ENCODE data around the gene SNAPC2.
"Not testable (repeated sequence)": the region's sequence is repeated elsewhere in the genome, so short reads cannot be mapped to it uniquely, and the experiment has no call there.

The SNAPC2 gene

DNA sequence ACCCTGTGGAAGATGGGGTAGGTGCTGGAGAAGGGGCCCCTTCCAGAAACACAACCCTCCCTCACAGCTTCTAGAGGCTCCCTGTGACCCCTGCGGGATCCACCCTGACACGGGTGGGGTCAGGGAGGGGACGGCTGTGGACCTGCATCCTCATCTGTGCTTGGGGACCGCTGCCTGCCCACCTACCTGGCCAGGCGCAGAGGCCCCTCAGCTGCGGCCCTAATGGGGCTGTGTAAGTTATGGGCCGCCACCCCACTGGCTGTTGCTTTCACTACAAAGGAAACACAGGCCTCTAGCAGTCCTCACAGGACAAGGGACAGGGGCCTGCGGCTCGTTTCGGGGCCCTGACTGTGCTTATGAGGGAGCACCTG lies 12.8 kb downstream of the SNAPC2 start:
- DNase-seq (ENCODE audit: low read depth, low spot score): no peak

DNA sequence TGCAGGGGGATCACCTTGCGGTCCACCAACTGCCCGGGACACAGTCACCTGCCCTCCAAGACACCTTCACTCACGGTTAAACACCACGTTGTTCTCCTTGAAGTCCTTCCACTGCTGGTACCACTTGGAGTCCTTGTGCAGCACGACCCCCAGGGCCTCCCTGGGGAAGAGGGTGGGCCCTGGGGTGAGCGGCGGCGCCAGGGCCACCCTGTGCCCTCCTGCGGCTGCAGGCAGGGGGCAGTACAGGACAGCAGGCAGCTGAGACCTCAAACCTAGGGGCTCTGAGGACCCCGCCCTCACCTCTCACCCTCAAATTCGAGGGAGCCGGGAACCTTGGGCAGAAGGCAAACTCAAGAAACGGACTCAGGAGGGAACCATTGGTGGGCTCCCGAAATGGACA lies 13.3 kb downstream of the SNAPC2 start:
- no peak for DNase-seq (ENCODE audit: low read depth, low spot score)

GRCh38 chr19:7933828-7934725 lies 13.9 kb downstream of the SNAPC2 start:
- DNase-seq (ENCODE audit: low read depth, low spot score): no peak

DNA sequence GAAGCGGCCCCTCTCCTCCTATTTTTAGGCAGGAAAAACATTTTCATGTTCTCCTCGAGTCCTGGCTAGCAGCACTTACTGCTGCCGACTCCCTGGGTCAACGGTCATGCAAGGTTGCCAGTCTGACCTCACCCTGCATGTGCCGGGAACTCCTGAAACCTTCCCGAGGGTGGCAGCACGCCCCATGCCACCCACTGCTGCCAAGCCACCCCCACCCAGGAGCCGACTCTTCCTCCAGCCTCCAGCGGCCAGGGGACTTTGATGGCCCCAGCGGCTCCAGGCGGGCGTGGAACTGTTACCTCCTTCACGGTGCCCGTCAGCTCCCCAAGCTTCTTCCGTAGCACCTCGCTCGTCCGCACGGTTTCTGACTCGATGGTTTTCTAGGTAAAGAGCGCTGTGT lies 14.6 kb downstream of the SNAPC2 start:
- DNase-seq (ENCODE audit: low read depth, low spot score): no peak

DNA sequence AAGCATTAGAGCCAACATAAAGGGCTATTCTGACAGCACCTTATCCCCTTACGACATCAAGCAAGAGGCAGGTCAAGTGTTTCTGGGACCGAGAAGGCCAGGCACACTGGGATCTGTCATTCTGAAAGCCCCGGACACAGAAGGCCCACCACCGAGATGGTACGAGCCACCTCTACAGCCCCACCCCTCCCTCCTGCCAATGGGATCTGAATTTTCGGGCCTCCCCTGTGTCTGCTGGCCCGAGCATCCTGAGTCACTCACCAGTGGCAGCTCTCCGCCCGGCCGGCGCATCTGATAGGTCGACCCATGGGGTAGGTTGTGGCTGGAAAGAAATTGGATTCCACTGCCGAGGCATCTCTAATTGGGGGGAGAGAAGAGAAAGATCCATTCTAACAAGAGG lies 20.7 kb downstream of the SNAPC2 start:
- no peak for DNase-seq (ENCODE audit: low read depth, low spot score)

DNA sequence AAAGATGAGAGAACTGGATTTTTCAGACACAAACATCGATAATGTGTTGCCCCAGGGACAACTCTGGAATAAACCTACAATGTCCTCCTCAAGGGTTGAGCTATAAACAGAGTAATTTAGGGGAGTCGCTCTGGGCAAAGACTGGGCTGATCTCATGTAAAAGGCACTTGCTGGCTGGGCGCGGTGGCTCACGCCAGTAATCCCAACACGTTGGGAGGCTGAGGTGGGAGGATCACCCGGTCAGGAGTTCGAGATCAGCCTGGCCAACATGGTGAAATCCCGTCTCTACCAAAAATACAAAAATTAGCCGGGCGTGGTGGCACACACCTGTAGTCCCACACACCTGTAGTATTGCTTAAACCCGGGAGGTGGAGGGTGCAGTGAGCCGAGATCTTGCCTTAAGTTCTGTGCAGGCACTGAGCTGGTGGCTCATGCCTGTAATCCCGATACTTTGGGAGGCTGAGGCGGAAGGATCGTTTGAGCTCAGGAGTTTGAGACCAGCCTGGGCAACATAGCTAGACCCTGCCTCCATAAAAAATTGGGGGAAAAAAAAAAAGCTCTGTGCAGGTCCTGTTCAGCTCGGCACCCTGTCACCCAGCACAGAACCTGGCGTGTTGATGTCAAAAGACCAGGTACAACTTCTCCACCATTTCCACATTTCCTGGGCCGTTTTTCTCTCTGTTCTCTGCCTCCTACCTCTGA lies 21.9 kb downstream of the SNAPC2 start:
- no peak for DNase-seq (ENCODE audit: low read depth, low spot score)

GRCh38 chr19:7942981-7943443 lies 22.9 kb downstream of the SNAPC2 start:
- no peak for DNase-seq (ENCODE audit: low read depth, low spot score)

DNA sequence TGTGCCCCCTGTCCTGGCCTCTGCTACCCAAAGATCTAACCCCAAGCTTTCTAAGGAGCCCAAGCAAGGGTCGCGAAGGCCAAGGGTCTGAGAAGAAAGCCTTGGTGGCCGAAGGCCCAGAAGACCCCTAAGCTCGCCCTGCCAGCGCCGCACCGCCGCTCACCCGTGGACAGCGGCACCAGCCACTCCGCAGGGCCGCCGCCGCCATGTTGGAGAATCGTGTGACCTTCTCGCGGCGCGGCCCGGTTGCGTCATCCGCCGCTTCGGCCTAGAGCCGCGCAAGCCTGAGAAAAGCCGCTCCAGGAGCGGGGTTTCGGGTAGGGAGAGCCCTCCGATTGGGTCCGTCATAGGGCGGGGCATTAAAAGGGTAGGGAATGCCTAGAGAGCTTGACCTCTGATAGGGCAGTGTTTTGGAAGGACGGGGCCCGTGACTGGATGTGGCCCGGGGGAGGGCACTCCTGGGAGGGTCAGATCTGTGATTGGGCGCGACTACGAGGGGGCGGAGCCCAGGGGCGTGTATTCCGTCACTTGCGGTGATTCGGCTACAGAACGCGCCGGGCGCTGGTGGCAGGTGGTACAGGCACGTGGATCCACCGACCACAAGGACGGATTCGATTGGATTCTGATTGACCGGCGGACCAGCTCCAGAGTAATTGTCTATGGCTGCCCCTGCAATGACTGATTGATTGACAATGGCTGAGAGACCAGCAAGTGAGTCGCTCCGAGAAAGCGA lies 23.5 kb downstream of the SNAPC2 start, which contains the start of gene TIMM44:
TSS of gene TIMM44 (minus strand) at position 223 of the 733 bp plus-strand sequence. CDS start at position 208, 15 bp downstream.
- peak; percentile 97 for DNase-seq (ENCODE audit: low read depth, low spot score)

GRCh38 chr19:7944177-7944761 lies 24.1 kb downstream of the SNAPC2 start:
- DNase-seq (ENCODE audit: low read depth, low spot score): peak; percentile 72

DNA sequence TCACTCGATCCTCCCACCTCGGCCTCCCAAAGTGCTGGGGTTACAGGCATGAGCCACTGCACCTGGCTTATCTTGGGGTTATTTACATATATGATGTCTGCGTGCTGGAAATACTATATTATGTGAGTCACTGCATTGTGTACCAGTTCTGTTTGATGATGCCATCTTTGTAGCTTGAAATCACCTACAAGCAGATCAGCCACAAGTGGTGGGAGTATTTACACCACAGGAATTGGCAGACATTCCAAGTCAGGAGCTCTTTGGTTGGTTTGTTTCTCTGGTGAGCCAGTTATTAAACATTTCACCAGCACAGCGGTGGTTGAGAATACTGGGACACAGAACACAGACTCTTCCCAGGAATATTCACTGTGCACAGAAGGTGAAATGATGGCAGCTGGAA lies 27.8 kb downstream of the SNAPC2 start:
- DNase-seq (ENCODE audit: low read depth, low spot score): no peak

GRCh38 chr19:7953060-7953459 lies 32.9 kb downstream of the SNAPC2 start:
- DNase-seq (ENCODE audit: low read depth, low spot score): no peak

DNA sequence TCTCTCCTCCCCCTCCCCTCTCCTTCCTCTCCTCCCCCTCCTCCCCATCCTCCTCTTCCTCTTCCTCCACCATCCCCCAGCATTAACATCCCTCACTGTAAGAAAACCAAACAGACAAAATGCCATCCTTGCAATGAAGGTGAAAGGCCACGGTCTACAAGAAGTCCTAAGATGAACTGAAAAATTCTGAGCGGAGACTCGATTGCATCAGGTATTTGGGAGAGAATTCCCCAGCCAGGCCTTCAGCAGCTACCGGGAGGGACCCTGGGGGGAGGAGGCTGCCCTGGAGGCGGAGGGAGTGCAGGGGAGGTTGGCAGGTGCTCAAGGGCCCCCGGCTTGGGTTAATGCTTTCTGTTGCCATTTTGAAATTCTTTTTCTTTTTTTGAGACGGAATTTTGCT lies 33.4 kb downstream of the SNAPC2 start:
- no peak for DNase-seq (ENCODE audit: low read depth, low spot score)

DNA sequence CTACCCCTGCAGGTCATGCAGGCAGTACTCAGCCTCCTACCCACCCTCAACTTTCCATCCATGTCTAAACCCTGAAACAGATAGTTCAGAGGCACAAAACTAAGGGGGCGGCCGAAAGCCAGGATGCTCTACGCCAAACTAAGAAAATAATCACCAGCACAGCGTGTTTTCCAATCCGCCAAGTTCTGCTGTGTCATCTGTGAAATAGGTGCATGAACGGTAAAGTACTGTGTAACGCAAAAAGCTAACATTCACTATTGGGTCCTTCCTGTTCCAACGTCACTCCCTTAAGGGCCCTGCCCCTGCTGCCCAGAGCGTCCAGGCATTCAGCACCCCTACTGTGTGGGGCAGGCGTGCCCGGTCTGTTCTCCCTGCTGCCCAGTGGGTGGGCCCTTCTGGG lies 35.6 kb downstream of the SNAPC2 start:
- no peak for DNase-seq (ENCODE audit: low read depth, low spot score)

DNA sequence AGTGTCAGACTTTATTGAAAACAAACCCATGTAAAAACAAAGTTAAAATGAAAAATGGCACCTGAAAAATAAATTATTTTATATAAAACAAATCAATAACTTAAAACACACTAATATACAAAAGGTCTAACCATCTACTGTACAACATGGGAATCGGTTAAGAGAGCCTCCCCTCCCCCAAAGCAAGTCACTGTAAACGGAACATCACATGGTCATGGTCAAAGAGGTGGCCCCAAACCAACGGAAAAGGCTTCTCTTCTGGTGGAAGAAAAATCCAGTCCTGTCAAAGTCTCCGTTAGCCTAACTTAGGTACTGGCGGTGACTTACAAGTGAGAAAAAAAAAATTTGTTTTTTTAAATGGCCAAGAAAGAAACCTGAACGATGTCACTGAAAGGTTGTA lies 39.1 kb downstream of the SNAPC2 start:
- no peak for DNase-seq (ENCODE audit: low read depth, low spot score)

GRCh38 chr19:7961082-7961481 lies 40.9 kb downstream of the SNAPC2 start:
- not testable (repeated sequence) for DNase-seq (ENCODE audit: low read depth, low spot score)

DNA sequence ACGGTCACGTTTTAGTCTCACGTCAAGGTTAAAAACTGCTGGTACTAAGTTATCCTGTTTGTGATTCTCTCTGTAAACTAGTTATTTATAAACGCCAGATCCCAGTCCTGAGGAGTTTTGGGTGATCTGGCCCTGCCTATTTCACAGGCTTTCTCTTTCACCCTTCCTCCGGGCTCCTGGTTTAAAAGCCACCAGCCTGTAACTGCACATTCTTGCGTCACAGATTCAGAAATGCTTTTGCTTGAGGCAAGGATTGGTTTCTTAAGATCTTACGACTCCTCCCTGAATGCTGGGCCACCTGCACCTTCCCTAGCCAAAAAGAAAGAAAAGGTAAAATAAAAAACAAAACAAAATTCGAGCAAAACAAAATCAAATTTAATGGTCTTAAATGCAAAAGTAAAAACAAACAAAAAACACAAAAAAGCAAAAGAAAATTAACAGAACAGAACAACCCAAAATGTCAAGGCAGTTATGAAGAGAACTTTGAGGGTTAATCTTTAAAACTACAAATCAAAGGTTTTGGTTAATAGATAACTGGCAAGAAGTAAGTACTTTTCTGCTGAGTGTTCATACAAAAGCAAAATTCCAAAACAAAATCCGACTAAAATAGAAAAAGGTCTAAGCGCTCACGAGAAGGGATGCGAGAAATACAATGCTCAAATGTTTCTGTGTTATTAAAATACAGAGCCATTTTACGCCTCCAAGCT lies 41.9 kb downstream of the SNAPC2 start:
- DNase-seq (ENCODE audit: low read depth, low spot score): no peak

DNA sequence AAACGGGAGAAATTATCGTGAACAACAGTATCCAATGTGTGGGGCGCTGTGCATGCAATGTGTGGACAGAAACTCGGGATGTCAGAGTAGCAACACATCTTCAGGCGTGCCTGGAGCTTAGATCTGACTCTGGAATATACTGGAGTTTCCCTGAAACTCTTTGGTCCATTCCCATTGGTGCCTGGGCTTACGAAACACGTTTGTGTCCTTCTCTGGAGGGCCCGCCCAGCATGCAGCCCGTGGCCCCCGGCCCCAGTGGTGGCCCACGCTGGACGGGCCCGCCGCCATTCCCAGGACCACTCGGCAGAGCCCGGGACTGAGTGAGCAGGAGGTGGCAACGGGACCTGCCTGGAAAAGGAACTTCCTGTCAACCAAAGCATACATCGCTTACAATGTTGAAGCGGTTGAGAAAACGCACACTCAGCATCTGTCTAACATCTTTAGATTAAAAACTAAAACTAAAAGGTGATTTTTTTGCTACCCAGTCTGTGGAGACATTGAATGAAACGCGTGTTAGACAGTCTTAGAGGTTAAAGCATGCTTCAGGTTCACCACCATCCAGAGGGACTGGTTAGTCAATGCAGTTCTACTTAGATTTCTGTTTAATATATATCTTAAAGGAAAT lies 42.6 kb downstream of the SNAPC2 start:
- no peak for DNase-seq (ENCODE audit: low read depth, low spot score)

DNA sequence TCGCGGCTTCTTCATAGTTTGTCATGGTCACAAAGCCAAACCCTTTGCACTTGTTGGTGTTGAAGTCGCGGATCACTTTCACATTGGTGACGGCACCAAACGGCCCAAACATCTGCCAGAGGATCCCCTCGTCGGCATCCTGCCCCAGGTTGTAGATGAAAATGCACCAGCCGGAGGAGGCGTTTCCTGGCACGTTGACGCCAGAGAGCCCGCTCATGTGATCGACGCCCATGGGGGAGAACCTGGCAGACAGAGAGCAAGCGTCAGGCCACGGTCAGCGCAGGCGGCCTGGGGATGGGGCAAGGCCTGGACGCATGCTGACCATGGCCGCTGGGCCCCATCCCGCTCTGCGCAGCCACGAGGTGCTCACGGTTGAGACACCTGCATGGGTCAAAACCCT lies 43.4 kb downstream of the SNAPC2 start:
- DNase-seq (ENCODE audit: low read depth, low spot score): no peak

GRCh38 chr19:7965259-7965841 lies 45.2 kb downstream of the SNAPC2 start:
- DNase-seq (ENCODE audit: low read depth, low spot score): no peak

- no peak for DNase-seq (ENCODE audit: low read depth, low spot score)
Observed at GRCh38 chr19:7965921-7966665, 46.0 kb downstream of the SNAPC2 start.

Measured in activated naive CD8-positive, alpha-beta T cell treated with anti-CD3 and anti-CD28 coated beads, Interleukin-2, amount 50 U/mL, for 16 hours (primary cell).